Testis (tissue), 3 donors: ENCODE data around the gene HS3ST5. TPM values are rescaled to one million over a fixed set of nuclear protein-coding genes. Genes with fewer than 3 reads are reported as not detected.

Experiments used
- DNase-seq: peaks from one replicate; pipeline ENCODE4 v3.0.0-alpha.2; 2019
- H3K27ac ChIP-seq, 2 donors: fragments of 200-600 bp; sonication (generic); one replicate each; pipeline ENCODE4 v1.5.1; 2019
- H3K27me3 ChIP-seq: fragments of 200-600 bp; sonication (generic); one replicate; pipeline ENCODE4 v1.5.1; 2019
- H3K36me3 ChIP-seq: fragments of 200-600 bp; sonication (generic); one replicate; pipeline ENCODE4 v1.5.1; 2017; ENCODE audit warnings: low read depth; ENCODE audit errors: missing control alignments
- H3K4me1 ChIP-seq: fragments of 200-600 bp; sonication (generic); one replicate; pipeline ENCODE4 v1.5.1; 2019
- H3K4me3 ChIP-seq, 2 donors: fragments of 200-600 bp; sonication (generic); one replicate each; pipeline ENCODE4 v1.5.1; 2017 to 2019
- H3K9me3 ChIP-seq: fragments of 200-600 bp; sonication (generic); one replicate; pipeline ENCODE4 v1.5.1; 2017
- CTCF ChIP-seq, 3 experiments: fragments of 450-650 bp in 2 of 3; fragments of 200-600 bp in 1 of 3; sonication (generic) in 1 of 3; IDR thresholded peaks; one replicate each; pipeline ENCODE4 v1.5.1; 2016 to 2019; ENCODE audit warnings: antibody characterized with exemption in 3 of 3, mild to moderate bottlenecking in 2 of 3, moderate library complexity in 1 of 3
- POLR2A ChIP-seq: fragments of 450-650 bp; IDR thresholded peaks from one replicate; pipeline ENCODE4 v1.6.1; 2017; ENCODE audit warnings: antibody characterized with exemption, mild to moderate bottlenecking, moderate library complexity
- WGBS, 2 donors: methylation state at CpG; one replicate each; pipeline ENCODE4 v1.1.5; 2018; 5-methylcytosine and 5-hydroxymethylcytosine counted together
- intact Hi-C: fragments of 100-400 bp; cut with DNase I; formaldehyde crosslinking; loops from one replicate; pipeline ENCODE4 v1.15.1; 2023; ENCODE audit warnings: low total_unique reads
- polyA plus RNA-seq: library from polyadenylated mRNA; stranded (reverse); fragments of 350-450 nt; fragmentation: Illumina TruSeq; extraction: RNeasy Lipid Tissue Mini Kit (QIAGEN cat#74804); gene quantifications from one replicate; pipeline ENCODE4 v1.2.3, GENCODE V29; 2014; ENCODE audit warnings: low read depth, low replicate concordance; ENCODE audit not compliant: insufficient read depth
- total RNA-seq, 2 donors: library from RNA; depleted of rRNA; stranded (reverse); fragments of >200 nt; gene quantifications; one replicate each; pipeline ENCODE4 v1.2.3, GENCODE V29; 2016

Gene HS3ST5
- total and polyA plus RNA-seq, 3 donors from 2014 or later = 0.12 to 0.20 (median 0.16) TPM

DNA sequence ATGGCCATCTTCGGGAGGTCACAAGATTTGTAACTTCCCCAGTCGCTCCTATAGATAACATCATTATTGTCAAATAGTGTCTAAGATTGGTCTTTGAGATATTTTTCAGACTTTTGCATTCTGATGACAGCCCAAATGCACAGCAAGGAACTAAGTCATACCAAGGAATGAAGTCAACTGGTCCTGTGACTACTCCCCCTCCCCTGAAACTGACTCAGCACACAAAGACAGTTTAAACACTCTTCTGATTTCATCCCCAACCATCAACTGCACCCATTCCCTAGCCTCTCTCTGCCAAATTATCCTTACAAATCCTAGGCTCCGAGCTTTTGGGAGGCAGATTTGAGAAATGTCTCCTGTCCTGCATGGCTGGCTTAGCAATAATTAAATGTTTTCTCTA is 139.4 kb downstream of the HS3ST5 start:
- intact Hi-C loops = no loop called here
- WGBS, 2 donors = 82 to 90% methylated on average over 3 of the region's 3 CpGs

GRCh38 chr6:114202389-114202788 is 140.4 kb downstream of the HS3ST5 start:
- Histone ChIP-seq H3K4me1 (no peaks in the 10 kb centered on the region), H3K9me3 (no peaks in the 10 kb centered on the region), H3K4me3 (no peak overlapping the region), H3K36me3 (no peaks in the 10 kb centered on the region), H3K27ac (no peak overlapping the region), H3K27me3 (no peaks in the 10 kb centered on the region)
- intact Hi-C loops = no loop called here
- no peak for DNase-seq
- TF ChIP-seq POLR2A (no peak), CTCF (IDR thresholded peaks at IDR 0.05) (no peak)

More for the DNA sequence above, 139.4 kb downstream of the HS3ST5 start:
- Histone ChIP-seq H3K27me3 (no peaks in the 10 kb centered on the region), H3K9me3 (no peaks in the 10 kb centered on the region), H3K4me1 (no peaks in the 10 kb centered on the region), H3K36me3 (no peaks in the 10 kb centered on the region), H3K27ac (no peak overlapping the region), H3K4me3 (no peak overlapping the region)
- no peak for DNase-seq
- no peak for TF ChIP-seq POLR2A
- TF ChIP-seq CTCF (IDR thresholded peaks at IDR 0.05) = no peak

- H3K4me3 ChIP-seq = no peak overlapping the region
- DNase-seq = no peak
- H3K9me3 ChIP-seq = no peaks in the 10 kb centered on the region
- H3K4me1 ChIP-seq = no peaks in the 10 kb centered on the region
- no peak overlapping the region for H3K27ac ChIP-seq
- H3K27me3 ChIP-seq = no peaks in the 10 kb centered on the region
- TF ChIP-seq POLR2A = no peak
- TF ChIP-seq CTCF (IDR thresholded peaks at IDR 0.05) = no peak
- no peaks in the 10 kb centered on the region for H3K36me3 ChIP-seq
- intact Hi-C loops = no loop called here
- 68 to 81% methylated on average over 3 of the region's 3 CpGs for WGBS, 2 donors
Observed at GRCh38 chr6:114200891-114201290, 141.9 kb downstream of the HS3ST5 start.

DNA sequence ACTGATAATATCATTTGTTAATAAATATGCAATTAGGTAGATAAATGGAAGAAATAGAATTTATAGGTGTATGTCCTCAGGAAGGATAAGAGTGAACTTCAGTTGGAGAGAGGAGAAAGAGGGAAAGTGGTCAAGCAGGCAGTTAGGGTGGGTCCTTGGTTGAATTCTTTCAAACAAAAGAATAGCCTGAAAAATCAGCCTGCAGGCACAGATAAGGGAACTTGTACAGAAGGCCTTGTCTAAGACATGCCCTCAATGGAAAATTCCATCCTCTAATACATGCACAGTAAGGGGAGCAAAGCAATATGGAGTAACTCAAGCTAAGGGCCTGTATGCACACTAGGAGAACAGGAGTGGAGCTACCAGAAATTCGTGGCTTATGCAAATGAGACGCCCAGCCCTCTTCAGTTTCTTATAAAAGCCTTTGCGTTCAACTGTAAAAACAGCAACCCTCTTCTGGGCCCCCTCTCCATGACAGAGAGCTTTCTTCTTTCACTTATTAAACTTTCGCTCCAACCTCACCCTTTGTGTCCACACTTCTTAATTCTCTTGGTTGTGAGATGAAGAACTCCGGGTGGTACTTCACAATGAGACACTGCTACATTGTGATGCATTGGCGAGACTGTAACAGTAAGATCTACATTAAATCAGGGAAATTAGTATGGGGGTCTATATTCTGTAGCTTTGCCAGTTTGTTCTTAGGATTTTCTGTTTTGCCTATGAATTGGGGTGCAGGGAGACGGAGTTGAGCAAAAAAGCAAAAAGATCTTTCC is 147.0 kb downstream of the HS3ST5 start:
- intact Hi-C loops = no loop called here
- Histone ChIP-seq H3K27ac (no peak overlapping the region), H3K4me3 (no peak overlapping the region), H3K4me1 (no peaks in the 10 kb centered on the region), H3K36me3 (no peaks in the 10 kb centered on the region), H3K9me3 (no peaks in the 10 kb centered on the region), H3K27me3 (no peaks in the 10 kb centered on the region)
- TF ChIP-seq CTCF (IDR thresholded peaks at IDR 0.05) = no peak
- TF ChIP-seq POLR2A = no peak
- no peak for DNase-seq
- WGBS, 2 donors = 84 to 93% methylated on average over 7 of the region's 7 CpGs

GRCh38 chr6:114195027-114195365 is 147.8 kb downstream of the HS3ST5 start:
- DNase-seq = no peak
- Histone ChIP-seq H3K4me3 (no peak overlapping the region), H3K4me1 (no peaks in the 10 kb centered on the region), H3K27ac (no peak overlapping the region), H3K9me3 (no peaks in the 10 kb centered on the region), H3K36me3 (no peaks in the 10 kb centered on the region), H3K27me3 (no peaks in the 10 kb centered on the region)
- intact Hi-C loops = no loop called here
- WGBS, 2 donors = 35 to 45% methylated on average over 1 of the region's 1 CpG
- no peak for TF ChIP-seq CTCF (IDR thresholded peaks at IDR 0.05)
- TF ChIP-seq POLR2A = no peak
